ENCODE results near the gene PPM1J. TPM values are rescaled to one million over a fixed set of nuclear protein-coding genes. Genes with fewer than 3 reads are reported as not detected.

Gene PPM1J
- total and polyA plus RNA-seq, 2 of the 8 experiments (the other 6 are each of a cell fraction or from before 2014, with no cell fraction given), result 19.4 to 31.6 TPM

GRCh38 chr1:112718691-112719418, 3.7 kb upstream of the PPM1J start (continued):
- TF ChIP-seq GABPA (IDR thresholded peaks at IDR 0.05; ENCODE audit: borderline replicate concordance, insufficient read depth, low read length) (peak; percentile 23; the same call in 1 of the 2 replicates), TCF12 (IDR thresholded peaks at IDR 0.05; ENCODE audit: low read depth, low read length) (no peak), RXRA (IDR thresholded peaks at IDR 0.05; ENCODE audit: insufficient read depth, low read depth, low read length) (no peak), KDM1A (IDR thresholded peaks at IDR 0.05; ENCODE audit: borderline replicate concordance, low read length) (no peak), ATF2 (IDR thresholded peaks at IDR 0.05; ENCODE audit: low read length) (no peak), ZNF274 (IDR thresholded peaks at IDR 0.05; ENCODE audit: borderline replicate concordance, extremely low read depth, low read length) (no peak), CHD2 (IDR thresholded peaks at IDR 0.05; ENCODE audit: low read length) (no peak), TBP (IDR thresholded peaks at IDR 0.05; ENCODE audit: low read depth, low read length) (peak; percentile 26; the same call in 1 of the 2 replicates), CHD1 (IDR thresholded peaks at IDR 0.05; ENCODE audit: low read depth, low read length) (no peak), SP1 (IDR thresholded peaks at IDR 0.05; ENCODE audit: low read depth, low read length) (no peak), ATF3 (IDR thresholded peaks at IDR 0.05; ENCODE audit: insufficient read depth, low read depth, low read length) (no peak), HDAC6 (IDR thresholded peaks at IDR 0.05; ENCODE audit: low read depth, low read length) (no peak), HDAC2 (IDR thresholded peaks at IDR 0.05; ENCODE audit: borderline replicate concordance in 1 of 2, low read depth in 2 of 2, low read length in 2 of 2) (no peak), SUZ12 (IDR thresholded peaks at IDR 0.05; ENCODE audit: low read length) (no peak), CTBP2 (IDR thresholded peaks at IDR 0.05; ENCODE audit: borderline replicate concordance, insufficient read depth, insufficient read length, low read length) (peak; percentile 57), POLR2A (IDR thresholded peaks at IDR 0.05; ENCODE audit: control extremely low read depth in 1 of 2, low read depth in 2 of 2, low read length in 2 of 2) (no peak), SIX5 (IDR thresholded peaks at IDR 0.05; ENCODE audit: low read depth, low read length) (no peak)

All from H1 (cell line).